Measurements from ENCODE around the gene ODC1. TPM values are rescaled to one million over a fixed set of nuclear protein-coding genes. Genes with fewer than 3 reads are reported as not detected.

The ODC1 gene
- total RNA-seq, 1 donor from 2014 or later, result 88.0 TPM

GRCh38 chr2:10432311-10433181 lies 15.6 kb downstream of the ODC1 start:
- Mint-ChIP-seq H3K36me3 (ENCODE audit: unreplicated experiment) (no peaks in the 10 kb centered on the region), H3K4me1 (ENCODE audit: low read depth, unreplicated experiment) (peaks cover 7% of the 10 kb centered on the region), H3K9me3 (ENCODE audit: unreplicated experiment) (no peaks in the 10 kb centered on the region), H3K27ac (ENCODE audit: unreplicated experiment) (no peak overlapping the region), H3K4me3 (ENCODE audit: unreplicated experiment) (no peak overlapping the region), H3K27me3 (ENCODE audit: unreplicated experiment) (peaks cover 3% of the 10 kb centered on the region)
- no peak for TF ChIP-seq CTCF (IDR thresholded peaks at IDR 0.05; ENCODE audit: partially characterized antibody, unreplicated experiment)
- peak; percentile 17 for DNase-seq

- Mint-ChIP-seq H3K36me3 (ENCODE audit: unreplicated experiment) (no peaks in the 10 kb centered on the region), H3K4me1 (ENCODE audit: low read depth, unreplicated experiment) (peaks cover 7% of the 10 kb centered on the region), H3K9me3 (ENCODE audit: unreplicated experiment) (peaks cover 1% of the 10 kb centered on the region), H3K27ac (ENCODE audit: unreplicated experiment) (no peak overlapping the region), H3K27me3 (ENCODE audit: unreplicated experiment) (peaks cover 3% of the 10 kb centered on the region), H3K4me3 (ENCODE audit: unreplicated experiment) (no peak overlapping the region)
- TF ChIP-seq CTCF (IDR thresholded peaks at IDR 0.05; ENCODE audit: partially characterized antibody, unreplicated experiment), result no peak
- DNase-seq, result no peak
Measured at GRCh38 chr2:10431797-10432196, 16.3 kb downstream of the ODC1 start.

GRCh38 chr2:10430886-10431622 lies 17.1 kb downstream of the ODC1 start:
- DNase-seq, result no peak
- Mint-ChIP-seq H3K9me3 (ENCODE audit: unreplicated experiment) (peaks cover 1% of the 10 kb centered on the region), H3K4me1 (ENCODE audit: low read depth, unreplicated experiment) (peaks cover 7% of the 10 kb centered on the region), H3K36me3 (ENCODE audit: unreplicated experiment) (no peaks in the 10 kb centered on the region), H3K4me3 (ENCODE audit: unreplicated experiment) (no peak overlapping the region), H3K27me3 (ENCODE audit: unreplicated experiment) (peaks cover 3% of the 10 kb centered on the region), H3K27ac (ENCODE audit: unreplicated experiment) (no peak overlapping the region)
- TF ChIP-seq CTCF (IDR thresholded peaks at IDR 0.05; ENCODE audit: partially characterized antibody, unreplicated experiment), result no peak

GRCh38 chr2:10428924-10429323 lies 19.2 kb downstream of the ODC1 start:
- Mint-ChIP-seq H3K27ac (ENCODE audit: unreplicated experiment) (no peak overlapping the region), H3K4me3 (ENCODE audit: unreplicated experiment) (no peak overlapping the region), H3K9me3 (ENCODE audit: unreplicated experiment) (peaks cover 1% of the 10 kb centered on the region), H3K4me1 (ENCODE audit: low read depth, unreplicated experiment) (peaks cover 4% of the 10 kb centered on the region), H3K36me3 (ENCODE audit: unreplicated experiment) (no peaks in the 10 kb centered on the region), H3K27me3 (ENCODE audit: unreplicated experiment) (peaks cover 3% of the 10 kb centered on the region)
- no peak for DNase-seq
- no peak for TF ChIP-seq CTCF (IDR thresholded peaks at IDR 0.05; ENCODE audit: partially characterized antibody, unreplicated experiment)

GRCh38 chr2:10428355-10428754 lies 19.8 kb downstream of the ODC1 start:
- Mint-ChIP-seq H3K36me3 (ENCODE audit: unreplicated experiment) (no peaks in the 10 kb centered on the region), H3K4me1 (ENCODE audit: low read depth, unreplicated experiment) (peaks cover 4% of the 10 kb centered on the region), H3K27me3 (ENCODE audit: unreplicated experiment) (peaks cover 1% of the 10 kb centered on the region), H3K27ac (ENCODE audit: unreplicated experiment) (no peak overlapping the region), H3K9me3 (ENCODE audit: unreplicated experiment) (peaks cover 1% of the 10 kb centered on the region), H3K4me3 (ENCODE audit: unreplicated experiment) (no peak overlapping the region)
- no peak for TF ChIP-seq CTCF (IDR thresholded peaks at IDR 0.05; ENCODE audit: partially characterized antibody, unreplicated experiment)
- DNase-seq, result no peak

All from glutamatergic neuron (in vitro differentiated cells).